Measurements from ENCODE around the gene SLC40A1. TPM values are rescaled to one million over a fixed set of nuclear protein-coding genes. Genes with fewer than 3 reads are reported as not detected.

The SLC40A1 gene
- total RNA-seq, 2 experiments from 2014 or later = 7.4 to 8.2 TPM

DNA sequence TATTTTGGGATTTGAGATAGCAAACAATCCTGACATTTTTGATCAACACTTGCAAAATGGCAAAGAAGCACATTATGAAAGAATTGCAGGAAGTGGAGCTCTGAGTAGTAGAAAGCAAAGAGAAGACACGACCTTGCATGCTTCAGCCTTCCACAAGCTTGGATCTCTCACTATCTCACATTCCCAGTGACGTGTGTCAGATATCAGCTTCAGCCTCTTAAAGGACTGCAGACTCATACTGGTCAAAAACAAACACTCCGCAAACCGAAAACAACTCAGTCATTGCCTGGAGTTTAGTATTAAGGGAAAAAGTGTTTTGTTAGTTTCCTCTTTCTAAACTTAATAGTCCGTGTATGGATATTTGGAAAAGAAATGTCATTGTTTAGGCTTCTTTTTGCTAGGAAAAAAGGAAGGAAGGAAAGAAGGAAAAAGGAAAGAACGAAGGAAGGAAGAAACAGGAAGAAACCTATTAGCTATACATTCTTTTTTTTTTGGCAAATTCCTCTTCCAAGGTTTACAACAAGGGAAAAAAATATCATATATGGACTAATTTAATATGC is 32.6 kb upstream of the SLC40A1 start:
- no peak for TF ChIP-seq CTCF (IDR thresholded peaks at IDR 0.05)
- H3K27me3 Mint-ChIP-seq = no peaks in the 10 kb centered on the region
- intact Hi-C loops (cut with DNase I, micrococcal nuclease) = no loop called here
- POLR2A ChIA-PET = no interaction called here
- no peaks in the 10 kb centered on the region for H3K9me3 Mint-ChIP-seq
- Histone ChIP-seq H3K27me3 (ENCODE audit: control insufficient read depth in 1 of 2, insufficient read depth in 2 of 2, low read length in 2 of 2) (no peaks in the 10 kb centered on the region), H3K9me3 (ENCODE audit: control insufficient read depth in 1 of 2, insufficient read depth in 1 of 2, low read length in 2 of 2) (no peaks in the 10 kb centered on the region), H3K4me1 (ENCODE audit: insufficient read depth, low read length) (no peaks in the 10 kb centered on the region), H3K36me3 (ENCODE audit: insufficient read depth, low read length) (no peaks in the 10 kb centered on the region), H3K4me3 (ENCODE audit: low read length) (no peak overlapping the region), H3K27ac (ENCODE audit: low read depth in 1 of 2, low read length in 2 of 2) (no peak overlapping the region)
- CTCF ChIA-PET = no interaction called here
- no peak overlapping the region for H3K4me3 Mint-ChIP-seq
- no peak for ATAC-seq (ENCODE audit: poor library complexity)
- H3K4me1 Mint-ChIP-seq (ENCODE audit: low read depth) = peaks cover 4% of the 10 kb centered on the region
- no peaks in the 10 kb centered on the region for H3K36me3 Mint-ChIP-seq (ENCODE audit: low read depth)
- DNase-seq = no peak
- no peak overlapping the region for H3K27ac Mint-ChIP-seq

GRCh38 chr2:189610700-189611099 is 30.1 kb upstream of the SLC40A1 start:
- Histone ChIP-seq H3K36me3 (ENCODE audit: insufficient read depth, low read length) (no peaks in the 10 kb centered on the region), H3K27me3 (ENCODE audit: control insufficient read depth in 1 of 2, insufficient read depth in 2 of 2, low read length in 2 of 2) (no peaks in the 10 kb centered on the region), H3K4me1 (ENCODE audit: insufficient read depth, low read length) (no peaks in the 10 kb centered on the region), H3K27ac (ENCODE audit: low read depth in 1 of 2, low read length in 2 of 2) (no peak overlapping the region), H3K9me3 (ENCODE audit: control insufficient read depth in 1 of 2, insufficient read depth in 1 of 2, low read length in 2 of 2) (no peaks in the 10 kb centered on the region), H3K4me3 (ENCODE audit: low read length) (no peak overlapping the region)
- CTCF ChIA-PET = no interaction called here
- Mint-ChIP-seq H3K27me3 (no peaks in the 10 kb centered on the region), H3K9me3 (no peaks in the 10 kb centered on the region), H3K4me1 (ENCODE audit: low read depth) (peaks cover 4% of the 10 kb centered on the region), H3K36me3 (ENCODE audit: low read depth) (no peaks in the 10 kb centered on the region), H3K27ac (no peak overlapping the region), H3K4me3 (no peak overlapping the region)
- intact Hi-C loops (cut with DNase I, micrococcal nuclease) = no loop called here
- no peak for ATAC-seq (ENCODE audit: poor library complexity)
- DNase-seq = no peak
- no peak for TF ChIP-seq CTCF (IDR thresholded peaks at IDR 0.05)
- POLR2A ChIA-PET = no interaction called here

GRCh38 chr2:189609853-189610252 is 29.3 kb upstream of the SLC40A1 start:
- Mint-ChIP-seq H3K36me3 (ENCODE audit: low read depth) (no peaks in the 10 kb centered on the region), H3K27ac (no peak overlapping the region), H3K27me3 (no peaks in the 10 kb centered on the region), H3K9me3 (no peaks in the 10 kb centered on the region), H3K4me3 (no peak overlapping the region), H3K4me1 (ENCODE audit: low read depth) (peaks cover 4% of the 10 kb centered on the region)
- intact Hi-C loops (cut with DNase I, micrococcal nuclease) = no loop called here
- Histone ChIP-seq H3K36me3 (ENCODE audit: insufficient read depth, low read length) (no peaks in the 10 kb centered on the region), H3K27ac (ENCODE audit: low read depth in 1 of 2, low read length in 2 of 2) (no peak overlapping the region), H3K27me3 (ENCODE audit: control insufficient read depth in 1 of 2, insufficient read depth in 2 of 2, low read length in 2 of 2) (no peaks in the 10 kb centered on the region), H3K4me3 (ENCODE audit: low read length) (no peak overlapping the region), H3K4me1 (ENCODE audit: insufficient read depth, low read length) (no peaks in the 10 kb centered on the region), H3K9me3 (ENCODE audit: control insufficient read depth in 1 of 2, insufficient read depth in 1 of 2, low read length in 2 of 2) (no peaks in the 10 kb centered on the region)
- TF ChIP-seq CTCF (IDR thresholded peaks at IDR 0.05) = no peak
- ChIA-PET CTCF (no interaction called here), POLR2A (no interaction called here)
- ATAC-seq (ENCODE audit: poor library complexity) (no peak), DNase-seq (no peak)

Data from CD4-positive, alpha-beta T cell (primary cell).